MM.1S (cell line): ENCODE results near the gene GPR87.

Source experiments
- DNase-seq: peaks from one replicate; pipeline ENCODE4 v3.0.0-alpha.2; 2015
- H2AFZ ChIP-seq: fragments of 300-600 bp; sonication (generic); 2 replicates; pipeline ENCODE4 v1.6.0; 2016; ENCODE audit warnings: antibody characterized with exemption, low read length
- H3F3A ChIP-seq: fragments of 300-600 bp; sonication (generic); 2 replicates; pipeline ENCODE4 v1.6.1; 2016; ENCODE audit warnings: mild to moderate bottlenecking, antibody characterized with exemption, low read length, moderate library complexity, mixed read lengths; ENCODE audit not compliant: insufficient read depth
- H3K27ac ChIP-seq: fragments of 300-600 bp; sonication (generic); 2 replicates; pipeline ENCODE4 v1.5.1; 2016; ENCODE audit warnings: mild to moderate bottlenecking, low read length
- H3K27me3 ChIP-seq: fragments of 300-600 bp; sonication (generic); replicated peaks from 2 replicates; pipeline ENCODE4 v1.6.0; 2016; ENCODE audit warnings: low read length; ENCODE audit not compliant: insufficient read depth
- H3K36me3 ChIP-seq: fragments of 300-600 bp; sonication (generic); replicated peaks from 2 replicates; pipeline ENCODE4 v1.6.1; 2016; ENCODE audit warnings: mild to moderate bottlenecking, low read length, mixed read lengths; ENCODE audit not compliant: insufficient read depth
- H3K4me1 ChIP-seq: fragments of 300-600 bp; sonication (generic); 2 replicates; pipeline ENCODE4 v1.6.1; 2016; ENCODE audit warnings: low read length, mixed read lengths
- H3K4me2 ChIP-seq: fragments of 300-600 bp; sonication (generic); 2 replicates; pipeline ENCODE4 v1.6.0; 2016; ENCODE audit warnings: low read depth, low read length
- H3K4me3 ChIP-seq: fragments of 300-600 bp; sonication (generic); 2 replicates; pipeline ENCODE4 v1.5.1; 2016; ENCODE audit warnings: low read length, mixed read lengths
- H3K79me2 ChIP-seq: fragments of 300-600 bp; sonication (generic); 2 replicates; pipeline ENCODE4 v1.6.1; 2016; ENCODE audit warnings: mixed run types, low read length, mixed read lengths
- H3K9ac ChIP-seq: fragments of 300-600 bp; sonication (generic); 2 replicates; pipeline ENCODE4 v1.6.1; 2016; ENCODE audit warnings: low read length, mixed read lengths
- H3K9me2 ChIP-seq: fragments of 300-600 bp; sonication (generic); replicated peaks from 2 replicates; pipeline ENCODE4 v1.6.1; 2016; ENCODE audit warnings: mild to moderate bottlenecking, low read length, mixed read lengths; ENCODE audit not compliant: insufficient read depth
- H3K9me3 ChIP-seq: fragments of 300-600 bp; sonication (generic); replicated peaks from 2 replicates; pipeline ENCODE4 v1.6.1; 2016; ENCODE audit warnings: mild to moderate bottlenecking, low read length, mixed read lengths; ENCODE audit not compliant: insufficient read depth
- H4K20me1 ChIP-seq: fragments of 300-600 bp; sonication (generic); 2 replicates; pipeline ENCODE4 v1.6.1; 2016; ENCODE audit warnings: mild to moderate bottlenecking, low read length, moderate library complexity, mixed read lengths; ENCODE audit not compliant: insufficient read depth
- CTCF ChIP-seq: fragments of 300-600 bp; sonication (generic); IDR thresholded peaks from 2 replicates; pipeline ENCODE4 v1.5.1; 2016; ENCODE audit warnings: antibody characterized with exemption, low read length, mixed read lengths
- EZH2 ChIP-seq: fragments of 300-600 bp; sonication (generic); optimal IDR thresholded peaks from 2 replicates; pipeline ENCODE3; 2017; ENCODE audit warnings: low read depth, mild to moderate bottlenecking, antibody characterized with exemption, low read length, mixed read lengths
- EZH2phosphoT487 ChIP-seq: fragments of 300-600 bp; sonication (generic); IDR thresholded peaks from 2 replicates; pipeline ENCODE4 v1.6.1; 2018; ENCODE audit warnings: antibody characterized with exemption, low read length

Gene GPR87

GRCh38 chr3:151269631-151270030, 47.0 kb downstream of the GPR87 start:
- no peak for TF ChIP-seq EZH2
- TF ChIP-seq CTCF = no peak
- TF ChIP-seq EZH2phosphoT487 = no peak
- Histone ChIP-seq H3K4me2 (no peak overlapping the region), H3K9me2 (no peaks in the 10 kb centered on the region), H3K4me3 (no peak overlapping the region), H3F3A (no peaks in the 10 kb centered on the region), H3K36me3 (no peaks in the 10 kb centered on the region), H3K4me1 (peaks cover 10% of the 10 kb centered on the region; the same call in 1 of the 2 replicates), H4K20me1 (no peaks in the 10 kb centered on the region), H2AFZ (no peak overlapping the region), H3K9ac (no peak overlapping the region), H3K79me2 (no peaks in the 10 kb centered on the region), H3K27me3 (no peaks in the 10 kb centered on the region), H3K9me3 (no peaks in the 10 kb centered on the region), H3K27ac (no peak overlapping the region)
- no peak for DNase-seq

- DNase-seq = no peak
- Histone ChIP-seq H3K4me1 (peaks cover 10% of the 10 kb centered on the region; the same call in 1 of the 2 replicates), H3K4me2 (no peak overlapping the region), H4K20me1 (no peaks in the 10 kb centered on the region), H3K9ac (no peak overlapping the region), H3F3A (no peaks in the 10 kb centered on the region), H3K9me3 (no peaks in the 10 kb centered on the region), H3K79me2 (no peaks in the 10 kb centered on the region), H3K27me3 (no peaks in the 10 kb centered on the region), H3K36me3 (no peaks in the 10 kb centered on the region), H3K27ac (no peak overlapping the region), H3K4me3 (no peak overlapping the region), H3K9me2 (no peaks in the 10 kb centered on the region), H2AFZ (no peak overlapping the region)
- no peak for TF ChIP-seq EZH2phosphoT487
- no peak for TF ChIP-seq EZH2
- no peak for TF ChIP-seq CTCF
These were observed 48.1 kb downstream of the GPR87 start for GRCh38 chr3:151268267-151269235.

- no peak overlapping the region for H2AFZ ChIP-seq
- H4K20me1 ChIP-seq = no peaks in the 10 kb centered on the region
- H3K9ac ChIP-seq = no peak overlapping the region
- H3K9me2 ChIP-seq = no peaks in the 10 kb centered on the region
- no peaks in the 10 kb centered on the region for H3F3A ChIP-seq
- no peak for TF ChIP-seq EZH2
- peaks cover 10% of the 10 kb centered on the region; the same call in 1 of the 2 replicates for H3K4me1 ChIP-seq
- H3K4me2 ChIP-seq = no peak overlapping the region
- H3K27ac ChIP-seq = no peak overlapping the region
- no peaks in the 10 kb centered on the region for H3K36me3 ChIP-seq
- DNase-seq = no peak
- H3K79me2 ChIP-seq = no peaks in the 10 kb centered on the region
- H3K27me3 ChIP-seq = no peaks in the 10 kb centered on the region
- no peaks in the 10 kb centered on the region for H3K9me3 ChIP-seq
- no peak overlapping the region for H3K4me3 ChIP-seq
These were observed 49.6 kb downstream of the GPR87 start for GRCh38 chr3:151267066-151267465.
